A549 (cell line): Measurements from ENCODE around the gene CA10. TPM values are rescaled to one million over a fixed set of nuclear protein-coding genes. Genes with fewer than 3 reads are reported as not detected.

ENCODE experiments used
- ATAC-seq, 2 experiments: fragments of 200-7000 bp in 1 of 2; fragments of >200 bp in 1 of 2; cut with Nextera tagmentation in 1 of 2; cut with Tn5 transposase in 1 of 2; 3 replicates each; pipeline versions ENCODE4 v1.8.0 to v1.9.1; 2018 to 2020; ENCODE audit warnings: mild to moderate bottlenecking in 1 of 2, moderate library complexity in 1 of 2
- CTCF ChIA-PET: fragments of 300-600 bp; sonication (Branson Sonifier 250); formaldehyde crosslinking; extraction: SDS; loops from one replicate; lab custom pipeline; 2021; ENCODE audit warnings: antibody characterized with exemption, inconsistent platforms; lab: Yijun Ruan, JAX
- POLR2A ChIA-PET: fragments of 350-600 bp; formaldehyde crosslinking; extraction: SDS; loops from one replicate; lab custom pipeline; 2021; ENCODE audit warnings: antibody characterized with exemption, inconsistent platforms; lab: Yijun Ruan, JAX
- DNase-seq, 2 experiments: peaks; one replicate each; pipeline versions ENCODE4 v3.0.0 to v3.0.0-alpha.2; 2011 to 2016; ENCODE audit warnings: low read depth in 1 of 2, low spot score in 1 of 2
- FAIRE-seq: peaks from 2 replicates; lab custom pipeline; 2011; peaks lifted over from hg19 to GRCh38; lab: Jason Lieb, UNC
- H3K27ac ChIP-seq, 2 experiments: fragments of >200 bp; sonication (Bioruptor Twin); formaldehyde crosslinking; 3 replicates each; pipeline ENCODE4 v1.5.1; 2016 to 2017
- H3K4me1 ChIP-seq: fragments of >200 bp; sonication (Bioruptor Twin); formaldehyde crosslinking; 3 replicates; pipeline ENCODE4 v1.6.1; 2016
- H3K4me2 ChIP-seq: fragments of >200 bp; sonication (Bioruptor Twin); formaldehyde crosslinking; 3 replicates; pipeline ENCODE4 v1.6.1; 2016
- H3K4me3 ChIP-seq: fragments of >200 bp; sonication (Bioruptor Twin); formaldehyde crosslinking; 3 replicates; pipeline ENCODE4 v1.5.1; 2016
- H3K9me3 ChIP-seq: fragments of >200 bp; sonication (Bioruptor Twin); formaldehyde crosslinking; 3 replicates; pipeline ENCODE4 v1.6.1; 2016
- CBX2 ChIP-seq: fragments of 200-600 bp; sonication (generic); IDR thresholded peaks from 2 replicates; pipeline ENCODE4 v1.6.1; 2016; ENCODE audit warnings: low read depth, mild to moderate bottlenecking, borderline replicate concordance
- CBX8 ChIP-seq: fragments of 200-600 bp; sonication (generic); IDR thresholded peaks from 2 replicates; pipeline ENCODE4 v1.6.1; 2016
- EHMT2 ChIP-seq: fragments of 200-600 bp; sonication (generic); IDR thresholded peaks from 2 replicates; pipeline ENCODE4 v1.6.1; 2016; ENCODE audit warnings: antibody characterized with exemption, low read depth, mild to moderate bottlenecking, moderate library complexity
- EP300 ChIP-seq, 2 experiments: fragments of >200 bp; sonication (Bioruptor Twin); formaldehyde crosslinking; IDR thresholded peaks; 2 replicates in 1 of 2; 3 replicates in 1 of 2; pipeline ENCODE4 v1.6.1; 2016 to 2017
- ESRRA ChIP-seq: fragments of 150-350 bp; IDR thresholded peaks from 2 replicates; pipeline ENCODE4 v1.6.1; 2014; ENCODE audit warnings: mild to moderate bottlenecking, low read length, borderline replicate concordance
- GATA3 ChIP-seq: IDR thresholded peaks from 2 replicates; pipeline ENCODE4 v1.6.1; 2012; ENCODE audit warnings: borderline replicate concordance
- HDAC2 ChIP-seq: fragments of 200-600 bp; sonication (generic); IDR thresholded peaks from 2 replicates; pipeline ENCODE4 v1.6.1; 2016
- HEYL ChIP-seq: fragments of 250-450 bp; sonication (Bioruptor Pico); IDR thresholded peaks from 2 replicates; pipeline ENCODE4 v1.8.0; 2021; ENCODE audit warnings: mild to moderate bottlenecking, moderate library complexity
- HOXA7 ChIP-seq: fragments of 250-450 bp; sonication (Bioruptor Pico); IDR thresholded peaks from 2 replicates; pipeline ENCODE4 v1.5.0; 2020; ENCODE audit warnings: mild to moderate bottlenecking, moderate library complexity
- JUNB ChIP-seq: fragments of >200 bp; sonication (Bioruptor Twin); formaldehyde crosslinking; IDR thresholded peaks from 2 replicates; pipeline ENCODE4 v1.6.1; 2016
- MAX ChIP-seq: IDR thresholded peaks from 2 replicates; pipeline ENCODE4 v1.6.1; 2012
- NFE2L2 ChIP-seq: fragments of 150-350 bp; conservative IDR thresholded peaks from 2 replicates; pipeline ENCODE4 v1.6.1; 2014; ENCODE audit warnings: low read length
- RAD21 ChIP-seq, 2 experiments: fragments of >200 bp in 1 of 2; sonication (Bioruptor Twin) in 1 of 2; formaldehyde crosslinking in 1 of 2; IDR thresholded peaks in 1 of 2; conservative IDR thresholded peaks in 1 of 2; 2 replicates in 1 of 2; 3 replicates in 1 of 2; pipeline ENCODE4 v1.6.1; 2012 to 2018; ENCODE audit warnings: inconsistent platforms in 1 of 2
- RCOR1 ChIP-seq: fragments of 150-350 bp; IDR thresholded peaks from 2 replicates; pipeline ENCODE4 v1.6.1; 2014; ENCODE audit warnings: antibody characterized with exemption, low read length, low read depth
- REST ChIP-seq: fragments of 200-600 bp; sonication (generic); IDR thresholded peaks from 2 replicates; pipeline ENCODE4 v1.6.1; 2016; ENCODE audit warnings: antibody characterized with exemption, mild to moderate bottlenecking, moderate library complexity
- WGBS: methylation state at CpG from one replicate; pipeline ENCODE4 v1.1.6; 2017; ENCODE audit errors: missing lambda C conversion rate; 5-methylcytosine and 5-hydroxymethylcytosine counted together
- polyA plus RNA-seq, 4 experiments: library from polyadenylated mRNA; depleted of rRNA in 3 of 4; stranded (reverse); fragments of >200 nt; fragmentation: RNase III in 1 of 4; extraction: RNeasy Plus Mini Kit Qiagen cat#74134 plus additional on column Dnase treatment in 1 of 4; gene quantifications; 2 replicates in 3 of 4; 3 replicates in 1 of 4; pipeline ENCODE4 v1.2.3, GENCODE V29; 2011 to 2017
- TF ChIP-seq, protein P1 (sequence below): IDR thresholded peaks from 2 replicates; pipeline ENCODE4 v1.6.1; 2012
- TF ChIP-seq, protein P2 (sequence below): fragments of >200 bp; sonication (Bioruptor Twin); formaldehyde crosslinking; IDR thresholded peaks from 3 replicates; pipeline ENCODE4 v1.5.1; 2016
- TF ChIP-seq, protein P3 (sequence below): fragments of 150-350 bp; IDR thresholded peaks from 2 replicates; pipeline ENCODE4 v1.6.1; 2014; ENCODE audit warnings: low read depth, mild to moderate bottlenecking, low read length
- TF ChIP-seq, protein P4 (sequence below): fragments of 250-450 bp; sonication (Bioruptor Pico); IDR thresholded peaks from 2 replicates; pipeline ENCODE4 v1.5.0; 2020; ENCODE audit warnings: low read depth, mild to moderate bottlenecking, moderate library complexity

The CA10 gene
- polyA plus RNA-seq, 2 of the 4 experiments (the other 2 are of a cell fraction), result not detected

GRCh38 chr17:51699303-51699702 is 459.2 kb downstream of the CA10 start:
- Histone ChIP-seq H3K27ac (no peak overlapping the region), H3K4me2 (no peak overlapping the region), H3K4me1 (no peaks in the 10 kb centered on the region), H3K4me3 (no peak overlapping the region), H3K9me3 (no peaks in the 10 kb centered on the region)
- ATAC-seq (0 out of 6 replicates have a peak, but pooled peaks of 1 of the 2 experiments have one; percentile 30), FAIRE-seq (no peak), DNase-seq (no peak)
- no peak for TF ChIP-seq GATA3
- TF ChIP-seq, protein P1, sequence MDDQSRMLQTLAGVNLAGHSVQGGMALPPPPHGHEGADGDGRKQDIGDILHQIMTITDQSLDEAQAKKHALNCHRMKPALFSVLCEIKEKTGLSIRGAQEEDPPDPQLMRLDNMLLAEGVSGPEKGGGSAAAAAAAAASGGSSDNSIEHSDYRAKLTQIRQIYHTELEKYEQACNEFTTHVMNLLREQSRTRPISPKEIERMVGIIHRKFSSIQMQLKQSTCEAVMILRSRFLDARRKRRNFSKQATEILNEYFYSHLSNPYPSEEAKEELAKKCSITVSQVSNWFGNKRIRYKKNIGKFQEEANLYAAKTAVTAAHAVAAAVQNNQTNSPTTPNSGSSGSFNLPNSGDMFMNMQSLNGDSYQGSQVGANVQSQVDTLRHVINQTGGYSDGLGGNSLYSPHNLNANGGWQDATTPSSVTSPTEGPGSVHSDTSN, result no peak
- TF ChIP-seq NFE2L2, result no peak
- no peak for TF ChIP-seq CBX8
- ChIA-PET CTCF (interaction anchor here (0.7 to 0.9 kb wide), 3 partner anchors 10 to 65 kb away, joined by 3 read pairs; no protein-coding TSS in a partner anchor), POLR2A (no interaction called here)
- 25% methylated on average over 5 of the region's 5 CpGs for WGBS

- DNase-seq (no peak), FAIRE-seq (no peak), ATAC-seq (no peak)
- POLR2A ChIA-PET, result no interaction called here
- H3K27ac ChIP-seq, result no peak overlapping the region
- no peaks in the 10 kb centered on the region for H3K9me3 ChIP-seq
- CTCF ChIA-PET, result interaction anchor here (1.0 kb wide), 1 partner anchor 157 kb away, joined by 3 read pairs; no protein-coding TSS in a partner anchor
- TF ChIP-seq JUNB, result no peak
- no peak for TF ChIP-seq ESRRA
- no peak for TF ChIP-seq HEYL (CRISPR knock-in tag)
- TF ChIP-seq, protein P1, result no peak
- TF ChIP-seq HOXA7 (CRISPR knock-in tag), result no peak
- TF ChIP-seq, protein P2, sequence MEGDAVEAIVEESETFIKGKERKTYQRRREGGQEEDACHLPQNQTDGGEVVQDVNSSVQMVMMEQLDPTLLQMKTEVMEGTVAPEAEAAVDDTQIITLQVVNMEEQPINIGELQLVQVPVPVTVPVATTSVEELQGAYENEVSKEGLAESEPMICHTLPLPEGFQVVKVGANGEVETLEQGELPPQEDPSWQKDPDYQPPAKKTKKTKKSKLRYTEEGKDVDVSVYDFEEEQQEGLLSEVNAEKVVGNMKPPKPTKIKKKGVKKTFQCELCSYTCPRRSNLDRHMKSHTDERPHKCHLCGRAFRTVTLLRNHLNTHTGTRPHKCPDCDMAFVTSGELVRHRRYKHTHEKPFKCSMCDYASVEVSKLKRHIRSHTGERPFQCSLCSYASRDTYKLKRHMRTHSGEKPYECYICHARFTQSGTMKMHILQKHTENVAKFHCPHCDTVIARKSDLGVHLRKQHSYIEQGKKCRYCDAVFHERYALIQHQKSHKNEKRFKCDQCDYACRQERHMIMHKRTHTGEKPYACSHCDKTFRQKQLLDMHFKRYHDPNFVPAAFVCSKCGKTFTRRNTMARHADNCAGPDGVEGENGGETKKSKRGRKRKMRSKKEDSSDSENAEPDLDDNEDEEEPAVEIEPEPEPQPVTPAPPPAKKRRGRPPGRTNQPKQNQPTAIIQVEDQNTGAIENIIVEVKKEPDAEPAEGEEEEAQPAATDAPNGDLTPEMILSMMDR, result no peak
- TF ChIP-seq RAD21 (conservative IDR thresholded peaks at IDR 0.05 in 1 of 2, IDR thresholded peaks at IDR 0.05 in 1 of 2), result no peak
- no peak for TF ChIP-seq REST
- TF ChIP-seq RCOR1, result no peak
- no peaks in the 10 kb centered on the region for H3K4me1 ChIP-seq
- H3K4me2 ChIP-seq, result no peak overlapping the region
- WGBS, result 0% methylated on average over 2 of the region's 2 CpGs
- no peak overlapping the region for H3K4me3 ChIP-seq
Measured at GRCh38 chr17:51692917-51693316, 465.6 kb downstream of the CA10 start.

DNA sequence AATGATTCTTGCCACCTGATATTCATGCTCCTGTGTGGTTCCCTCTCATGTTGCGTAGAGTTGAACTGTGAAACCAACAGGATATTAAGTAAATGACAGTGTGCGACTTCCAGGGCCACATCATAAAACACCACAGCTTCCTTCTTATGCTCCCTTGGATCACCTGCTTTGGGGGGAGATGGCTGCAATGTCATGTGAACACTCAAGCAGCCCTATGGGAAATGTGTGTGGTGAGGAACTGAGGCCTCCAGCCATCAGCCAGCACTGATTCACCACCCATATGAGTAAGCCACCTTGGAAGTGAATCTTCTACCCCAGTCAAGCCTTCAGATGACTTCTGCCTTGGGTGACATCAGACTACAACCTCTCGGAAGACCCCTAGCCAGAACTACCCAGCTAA is 470.6 kb downstream of the CA10 start:
- Histone ChIP-seq H3K27ac (no peak overlapping the region), H3K4me1 (no peaks in the 10 kb centered on the region), H3K9me3 (no peaks in the 10 kb centered on the region), H3K4me2 (no peak overlapping the region), H3K4me3 (no peak overlapping the region)
- no peak for ATAC-seq
- ChIA-PET CTCF (no interaction called here), POLR2A (no interaction called here)
- no peak for FAIRE-seq
- no peak for DNase-seq
- WGBS, result 38% methylated on average over 3 of the region's 3 CpGs
- no peak for TF ChIP-seq HDAC2
- TF ChIP-seq REST, result no peak
- TF ChIP-seq, protein P3, sequence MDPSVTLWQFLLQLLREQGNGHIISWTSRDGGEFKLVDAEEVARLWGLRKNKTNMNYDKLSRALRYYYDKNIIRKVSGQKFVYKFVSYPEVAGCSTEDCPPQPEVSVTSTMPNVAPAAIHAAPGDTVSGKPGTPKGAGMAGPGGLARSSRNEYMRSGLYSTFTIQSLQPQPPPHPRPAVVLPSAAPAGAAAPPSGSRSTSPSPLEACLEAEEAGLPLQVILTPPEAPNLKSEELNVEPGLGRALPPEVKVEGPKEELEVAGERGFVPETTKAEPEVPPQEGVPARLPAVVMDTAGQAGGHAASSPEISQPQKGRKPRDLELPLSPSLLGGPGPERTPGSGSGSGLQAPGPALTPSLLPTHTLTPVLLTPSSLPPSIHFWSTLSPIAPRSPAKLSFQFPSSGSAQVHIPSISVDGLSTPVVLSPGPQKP, result no peak
- TF ChIP-seq CBX2, result no peak
- TF ChIP-seq EHMT2, result no peak
- TF ChIP-seq JUNB, result no peak
- TF ChIP-seq MAX, result no peak
- TF ChIP-seq EP300 (IDR thresholded peaks at IDR 0.05), result no peak
- TF ChIP-seq, protein P4, sequence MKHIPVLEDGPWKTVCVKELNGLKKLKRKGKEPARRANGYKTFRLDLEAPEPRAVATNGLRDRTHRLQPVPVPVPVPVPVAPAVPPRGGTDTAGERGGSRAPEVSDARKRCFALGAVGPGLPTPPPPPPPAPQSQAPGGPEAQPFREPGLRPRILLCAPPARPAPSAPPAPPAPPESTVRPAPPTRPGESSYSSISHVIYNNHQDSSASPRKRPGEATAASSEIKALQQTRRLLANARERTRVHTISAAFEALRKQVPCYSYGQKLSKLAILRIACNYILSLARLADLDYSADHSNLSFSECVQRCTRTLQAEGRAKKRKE (CRISPR knock-in tag), result no peak
